HepG2 (cell line): Measurements from ENCODE around the gene IRGQ. TPM values are rescaled to one million over a fixed set of nuclear protein-coding genes. Genes with fewer than 3 reads are reported as not detected.
A peak's percentile ranks its signal among the peaks of the same experiment; 100 is the strongest.

Source experiments
- KAT7 ChIP-seq: IDR thresholded peaks from 2 replicates; pipeline ENCODE4 v1.6.1; 2018; ENCODE audit warnings: borderline replicate concordance, missing compliant biosample characterization
- KLF6 ChIP-seq: IDR thresholded peaks from 2 replicates; pipeline ENCODE4 v1.8.0; 2016; ENCODE audit warnings: missing biosample characterization, missing genetic modification reagents
- SAFB2 ChIP-seq: sonication (generic); formaldehyde crosslinking; IDR thresholded peaks from 2 replicates; pipeline ENCODE4 v1.5.1; 2020; ENCODE audit warnings: missing genetic modification reagents, low read depth, mild to moderate bottlenecking, borderline replicate concordance
- SP1 ChIP-seq, 2 experiments: fragments of 450-650 bp in 1 of 2; sonication (generic) in 1 of 2; formaldehyde crosslinking in 1 of 2; IDR thresholded peaks; 2 replicates each; pipeline versions ENCODE4 v1.4.0 to v1.6.1; 2016 to 2020; ENCODE audit warnings: missing genetic modification reagents in 1 of 2
- ZNF572 ChIP-seq: sonication (generic); formaldehyde crosslinking; IDR thresholded peaks from 2 replicates; pipeline ENCODE4 v1.5.1; 2020; ENCODE audit warnings: mild to moderate bottlenecking, missing genetic modification reagents
- polyA plus RNA-seq, 8 experiments: library from polyadenylated mRNA; depleted of rRNA in 3 of 8; stranded (reverse) in 7 of 8; unstranded in 1 of 8; fragments of >200 nt; fragmentation: Illumina TruSeq in 4 of 8; extraction: Trizol in 4 of 8; gene quantifications; 2 replicates each; pipeline versions ENCODE4 v1.2.1 to v1.2.3, GENCODE V29; 2011 to 2016; ENCODE audit warnings: low read depth in 4 of 8, missing spikeins in 1 of 8, mixed read lengths in 1 of 8; ENCODE audit not compliant: insufficient read depth in 1 of 8
- total RNA-seq, 5 experiments: library from RNA; depleted of rRNA; stranded (reverse); fragments of >200 nt; fragmentation: Illumina TruSeq; extraction: Trizol; gene quantifications; 2 replicates each; pipeline ENCODE4 v1.2.3, GENCODE V29; 2016; ENCODE audit warnings: low read depth in 1 of 5
- TF ChIP-seq, protein P1 (sequence below): sonication (generic); formaldehyde crosslinking; IDR thresholded peaks from 2 replicates; pipeline ENCODE4 v1.4.0; 2020; ENCODE audit warnings: missing genetic modification reagents
- TF ChIP-seq, protein P2 (sequence below): sonication (generic); formaldehyde crosslinking; IDR thresholded peaks from 2 replicates; pipeline ENCODE4 v1.5.0; 2020; ENCODE audit warnings: missing genetic modification reagents, mild to moderate bottlenecking, borderline replicate concordance
- TF ChIP-seq, protein P3 (sequence below): sonication (generic); formaldehyde crosslinking; conservative IDR thresholded peaks from 2 replicates; pipeline ENCODE4 v1.4.0; 2020; ENCODE audit warnings: missing genetic modification reagents
- TF ChIP-seq, protein P4 (sequence below): sonication (generic); formaldehyde crosslinking; IDR thresholded peaks from 2 replicates; pipeline ENCODE4 v1.8.1; 2023; ENCODE audit warnings: mild to moderate bottlenecking, missing genetic modification reagents

The IRGQ gene
- total and polyA plus RNA-seq, 2 of the 13 experiments (the other 11 are each of a cell fraction or from before 2014, with no cell fraction given) = 11.6 to 12.4 TPM

DNA sequence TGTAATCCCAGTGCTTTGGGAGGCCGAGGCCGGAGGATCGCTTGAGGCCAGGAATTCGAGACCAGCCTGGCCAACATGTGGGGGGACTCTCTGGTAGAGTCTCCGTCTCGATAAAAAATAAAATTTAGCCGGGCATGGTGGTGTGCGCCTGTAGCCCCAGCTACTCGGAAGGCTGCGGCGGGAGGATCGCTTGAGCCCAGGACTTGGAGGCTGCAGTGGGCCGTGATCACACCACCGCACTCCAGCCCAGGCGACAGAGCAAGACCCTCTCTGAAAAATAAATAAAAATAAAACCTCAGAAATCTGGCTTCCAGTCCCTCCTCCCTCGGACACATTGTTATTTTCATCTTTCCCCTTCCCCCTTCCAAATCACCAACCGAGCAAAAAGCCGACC lies 332 bp downstream of the IRGQ start (continued):
- TF ChIP-seq, protein P1, sequence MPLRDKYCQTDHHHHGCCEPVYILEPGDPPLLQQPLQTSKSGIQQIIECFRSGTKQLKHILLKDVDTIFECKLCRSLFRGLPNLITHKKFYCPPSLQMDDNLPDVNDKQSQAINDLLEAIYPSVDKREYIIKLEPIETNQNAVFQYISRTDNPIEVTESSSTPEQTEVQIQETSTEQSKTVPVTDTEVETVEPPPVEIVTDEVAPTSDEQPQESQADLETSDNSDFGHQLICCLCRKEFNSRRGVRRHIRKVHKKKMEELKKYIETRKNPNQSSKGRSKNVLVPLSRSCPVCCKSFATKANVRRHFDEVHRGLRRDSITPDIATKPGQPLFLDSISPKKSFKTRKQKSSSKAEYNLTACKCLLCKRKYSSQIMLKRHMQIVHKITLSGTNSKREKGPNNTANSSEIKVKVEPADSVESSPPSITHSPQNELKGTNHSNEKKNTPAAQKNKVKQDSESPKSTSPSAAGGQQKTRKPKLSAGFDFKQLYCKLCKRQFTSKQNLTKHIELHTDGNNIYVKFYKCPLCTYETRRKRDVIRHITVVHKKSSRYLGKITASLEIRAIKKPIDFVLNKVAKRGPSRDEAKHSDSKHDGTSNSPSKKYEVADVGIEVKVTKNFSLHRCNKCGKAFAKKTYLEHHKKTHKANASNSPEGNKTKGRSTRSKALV (CRISPR knock-in tag) = 0 out of 2 replicates have a peak, but pooled peaks have one; percentile 8
- TF ChIP-seq ZNF572 (CRISPR knock-in tag) (no peak), KAT7 (CRISPR knock-in tag) (peak; percentile 69; the same call in 1 of the 2 replicates), SP1 (IDR thresholded peaks at IDR 0.05) (no peak), SP1 (CRISPR knock-in tag; IDR thresholded peaks at IDR 0.05) (no peak), KLF6 (CRISPR knock-in tag) (no peak), SAFB2 (CRISPR knock-in tag) (peak; percentile 20; the same call in 1 of the 2 replicates)
- TF ChIP-seq, protein P2, sequence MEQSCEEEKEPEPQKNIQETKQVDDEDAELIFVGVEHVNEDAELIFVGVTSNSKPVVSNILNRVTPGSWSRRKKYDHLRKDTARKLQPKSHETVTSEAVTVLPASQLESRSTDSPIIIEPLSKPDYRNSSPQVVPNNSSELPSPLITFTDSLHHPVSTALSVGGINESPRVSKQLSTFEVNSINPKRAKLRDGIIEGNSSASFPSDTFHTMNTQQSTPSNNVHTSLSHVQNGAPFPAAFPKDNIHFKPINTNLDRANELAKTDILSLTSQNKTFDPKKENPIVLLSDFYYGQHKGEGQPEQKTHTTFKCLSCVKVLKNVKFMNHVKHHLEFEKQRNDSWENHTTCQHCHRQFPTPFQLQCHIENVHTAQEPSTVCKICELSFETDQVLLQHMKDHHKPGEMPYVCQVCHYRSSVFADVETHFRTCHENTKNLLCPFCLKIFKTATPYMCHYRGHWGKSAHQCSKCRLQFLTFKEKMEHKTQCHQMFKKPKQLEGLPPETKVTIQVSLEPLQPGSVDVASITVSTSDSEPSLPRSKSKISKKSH (CRISPR knock-in tag) = 0 out of 2 replicates have a peak, but pooled peaks have one; percentile 5
- TF ChIP-seq, protein P3, sequence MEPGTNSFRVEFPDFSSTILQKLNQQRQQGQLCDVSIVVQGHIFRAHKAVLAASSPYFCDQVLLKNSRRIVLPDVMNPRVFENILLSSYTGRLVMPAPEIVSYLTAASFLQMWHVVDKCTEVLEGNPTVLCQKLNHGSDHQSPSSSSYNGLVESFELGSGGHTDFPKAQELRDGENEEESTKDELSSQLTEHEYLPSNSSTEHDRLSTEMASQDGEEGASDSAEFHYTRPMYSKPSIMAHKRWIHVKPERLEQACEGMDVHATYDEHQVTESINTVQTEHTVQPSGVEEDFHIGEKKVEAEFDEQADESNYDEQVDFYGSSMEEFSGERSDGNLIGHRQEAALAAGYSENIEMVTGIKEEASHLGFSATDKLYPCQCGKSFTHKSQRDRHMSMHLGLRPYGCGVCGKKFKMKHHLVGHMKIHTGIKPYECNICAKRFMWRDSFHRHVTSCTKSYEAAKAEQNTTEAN (CRISPR knock-in tag) = 0 out of 2 replicates have a peak, but pooled peaks have one; percentile 27
- TF ChIP-seq, protein P4, sequence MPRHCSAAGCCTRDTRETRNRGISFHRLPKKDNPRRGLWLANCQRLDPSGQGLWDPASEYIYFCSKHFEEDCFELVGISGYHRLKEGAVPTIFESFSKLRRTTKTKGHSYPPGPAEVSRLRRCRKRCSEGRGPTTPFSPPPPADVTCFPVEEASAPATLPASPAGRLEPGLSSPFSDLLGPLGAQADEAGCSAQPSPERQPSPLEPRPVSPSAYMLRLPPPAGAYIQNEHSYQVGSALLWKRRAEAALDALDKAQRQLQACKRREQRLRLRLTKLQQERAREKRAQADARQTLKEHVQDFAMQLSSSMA (CRISPR knock-in tag) = no peak
